ENCODE data around the gene NARF.

The NARF gene

GRCh38 chr17:82434216-82434565 lies 24.4 kb upstream of the NARF start:
- H3K36me3 ChIP-seq (ENCODE audit: insufficient read depth, low read length), result no peaks in the 10 kb centered on the region
- H3K9ac ChIP-seq (ENCODE audit: low read depth, low read length), result no peak overlapping the region
- H3K4me1 ChIP-seq (ENCODE audit: insufficient read depth, low read length), result no peaks in the 10 kb centered on the region
- no peaks in the 10 kb centered on the region for H3K27me3 ChIP-seq (ENCODE audit: insufficient read depth, low read length)
- H3K9me3 ChIP-seq (ENCODE audit: insufficient read depth, low read depth, low read length), result no peaks in the 10 kb centered on the region
- WGBS, result 71% methylated on average over 3 of the region's 3 CpGs
- no peak overlapping the region for H3K27ac ChIP-seq (ENCODE audit: low read depth, low read length)
- H3K4me3 ChIP-seq (ENCODE audit: low read length), result no peak overlapping the region

- H3K9me3 ChIP-seq (ENCODE audit: insufficient read depth, low read depth, low read length), result no peaks in the 10 kb centered on the region
- H3K27ac ChIP-seq (ENCODE audit: low read depth, low read length), result no peak overlapping the region
- no peaks in the 10 kb centered on the region for H3K27me3 ChIP-seq (ENCODE audit: insufficient read depth, low read length)
- H3K4me3 ChIP-seq (ENCODE audit: low read length), result no peak overlapping the region
- no peak overlapping the region for H3K9ac ChIP-seq (ENCODE audit: low read depth, low read length)
- 77% methylated on average over 12 of the region's 12 CpGs for WGBS
- H3K36me3 ChIP-seq (ENCODE audit: insufficient read depth, low read length), result no peaks in the 10 kb centered on the region
- H3K4me1 ChIP-seq (ENCODE audit: insufficient read depth, low read length), result no peaks in the 10 kb centered on the region
Measured at GRCh38 chr17:82435103-82435502, 23.4 kb upstream of the NARF start.

- H3K27me3 ChIP-seq (ENCODE audit: insufficient read depth, low read length), result no peaks in the 10 kb centered on the region
- H3K4me1 ChIP-seq (ENCODE audit: insufficient read depth, low read length), result 0 out of 2 replicates have a peak, but pooled peaks cover 7% of the 10 kb centered on the region
- no peak overlapping the region for H3K27ac ChIP-seq (ENCODE audit: low read depth, low read length)
- WGBS, result 84% methylated on average over 43 of the region's 43 CpGs
- H3K9me3 ChIP-seq (ENCODE audit: insufficient read depth, low read depth, low read length), result no peaks in the 10 kb centered on the region
- H3K4me3 ChIP-seq (ENCODE audit: low read length), result no peak overlapping the region
- no peaks in the 10 kb centered on the region for H3K36me3 ChIP-seq (ENCODE audit: insufficient read depth, low read length)
- H3K9ac ChIP-seq (ENCODE audit: low read depth, low read length), result no peak overlapping the region
Measured at GRCh38 chr17:82435601-82436583, 22.6 kb upstream of the NARF start.

- H3K27me3 ChIP-seq (ENCODE audit: insufficient read depth, low read length), result no peaks in the 10 kb centered on the region
- H3K9ac ChIP-seq (ENCODE audit: low read depth, low read length), result no peak overlapping the region
- H3K27ac ChIP-seq (ENCODE audit: low read depth, low read length), result no peak overlapping the region
- H3K36me3 ChIP-seq (ENCODE audit: insufficient read depth, low read length), result 0 out of 2 replicates have a peak, but pooled peaks cover 2% of the 10 kb centered on the region
- no peaks in the 10 kb centered on the region for H3K9me3 ChIP-seq (ENCODE audit: insufficient read depth, low read depth, low read length)
- no peak overlapping the region for H3K4me3 ChIP-seq (ENCODE audit: low read length)
- WGBS, result 94% methylated on average over 36 of the region's 36 CpGs
- H3K4me1 ChIP-seq (ENCODE audit: insufficient read depth, low read length), result 0 out of 2 replicates have a peak, but pooled peaks cover 7% of the 10 kb centered on the region
Measured at GRCh38 chr17:82436601-82437324, 21.8 kb upstream of the NARF start.

GRCh38 chr17:82437325-82437668 lies 21.2 kb upstream of the NARF start:
- 92% methylated on average over 18 of the region's 18 CpGs for WGBS
- Histone ChIP-seq H3K36me3 (ENCODE audit: insufficient read depth, low read length) (0 out of 2 replicates have a peak, but pooled peaks cover 7% of the 10 kb centered on the region), H3K27me3 (ENCODE audit: insufficient read depth, low read length) (no peaks in the 10 kb centered on the region), H3K27ac (ENCODE audit: low read depth, low read length) (no peak overlapping the region), H3K4me1 (ENCODE audit: insufficient read depth, low read length) (0 out of 2 replicates have a peak, but pooled peaks cover 7% of the 10 kb centered on the region), H3K9ac (ENCODE audit: low read depth, low read length) (no peak overlapping the region), H3K9me3 (ENCODE audit: insufficient read depth, low read depth, low read length) (no peaks in the 10 kb centered on the region), H3K4me3 (ENCODE audit: low read length) (no peak overlapping the region)

GRCh38 chr17:82438401-82439193 lies 19.9 kb upstream of the NARF start:
- no peak overlapping the region for H3K9ac ChIP-seq (ENCODE audit: low read depth, low read length)
- no peaks in the 10 kb centered on the region for H3K9me3 ChIP-seq (ENCODE audit: insufficient read depth, low read depth, low read length)
- H3K36me3 ChIP-seq (ENCODE audit: insufficient read depth, low read length), result peaks cover 19% of the 10 kb centered on the region; the same call in 1 of the 2 replicates
- H3K27me3 ChIP-seq (ENCODE audit: insufficient read depth, low read length), result no peaks in the 10 kb centered on the region
- no peak overlapping the region for H3K4me3 ChIP-seq (ENCODE audit: low read length)
- WGBS, result 92% methylated on average over 26 of the region's 26 CpGs
- H3K4me1 ChIP-seq (ENCODE audit: insufficient read depth, low read length), result 0 out of 2 replicates have a peak, but pooled peaks cover 7% of the 10 kb centered on the region
- H3K27ac ChIP-seq (ENCODE audit: low read depth, low read length), result no peak overlapping the region

GRCh38 chr17:82439194-82439828 lies 19.2 kb upstream of the NARF start:
- Histone ChIP-seq H3K9me3 (ENCODE audit: insufficient read depth, low read depth, low read length) (no peaks in the 10 kb centered on the region), H3K36me3 (ENCODE audit: insufficient read depth, low read length) (peaks cover 25% of the 10 kb centered on the region; the same call in 1 of the 2 replicates), H3K4me3 (ENCODE audit: low read length) (no peak overlapping the region), H3K27me3 (ENCODE audit: insufficient read depth, low read length) (no peaks in the 10 kb centered on the region), H3K27ac (ENCODE audit: low read depth, low read length) (no peak overlapping the region), H3K4me1 (ENCODE audit: insufficient read depth, low read length) (0 out of 2 replicates have a peak, but pooled peaks cover 7% of the 10 kb centered on the region), H3K9ac (ENCODE audit: low read depth, low read length) (no peak overlapping the region)
- WGBS, result 93% methylated on average over 29 of the region's 29 CpGs

- no peak overlapping the region for H3K27ac ChIP-seq (ENCODE audit: low read depth, low read length)
- peaks cover 31% of the 10 kb centered on the region; the same call in 1 of the 2 replicates for H3K36me3 ChIP-seq (ENCODE audit: insufficient read depth, low read length)
- H3K4me3 ChIP-seq (ENCODE audit: low read length), result no peak overlapping the region
- H3K9me3 ChIP-seq (ENCODE audit: insufficient read depth, low read depth, low read length), result no peaks in the 10 kb centered on the region
- H3K9ac ChIP-seq (ENCODE audit: low read depth, low read length), result no peak overlapping the region
- H3K4me1 ChIP-seq (ENCODE audit: insufficient read depth, low read length), result 0 out of 2 replicates have a peak, but pooled peaks cover 7% of the 10 kb centered on the region
- 94% methylated on average over 34 of the region's 34 CpGs for WGBS
- H3K27me3 ChIP-seq (ENCODE audit: insufficient read depth, low read length), result no peaks in the 10 kb centered on the region
Measured at GRCh38 chr17:82439829-82440365, 18.6 kb upstream of the NARF start.

GRCh38 chr17:82440469-82440981 lies 18.0 kb upstream of the NARF start:
- Histone ChIP-seq H3K9ac (ENCODE audit: low read depth, low read length) (peak overlapping the region; percentile 31; the same call in 1 of the 2 replicates), H3K4me1 (ENCODE audit: insufficient read depth, low read length) (0 out of 2 replicates have a peak, but pooled peaks cover 7% of the 10 kb centered on the region), H3K36me3 (ENCODE audit: insufficient read depth, low read length) (peaks cover 33% of the 10 kb centered on the region; the same call in 1 of the 2 replicates), H3K4me3 (ENCODE audit: low read length) (no peak overlapping the region), H3K27ac (ENCODE audit: low read depth, low read length) (no peak overlapping the region), H3K27me3 (ENCODE audit: insufficient read depth, low read length) (no peaks in the 10 kb centered on the region), H3K9me3 (ENCODE audit: insufficient read depth, low read depth, low read length) (no peaks in the 10 kb centered on the region)
- 85% methylated on average over 20 of the region's 22 CpGs for WGBS

Measured in HUES64 (cell line).